Lung (tissue), 12 donors: ENCODE measurements around the gene ANAPC1. TPM values are rescaled to one million over a fixed set of nuclear protein-coding genes. Genes with fewer than 3 reads are reported as not detected.

Experiments used
- ATAC-seq: fragments of 200-7000 bp; cut with Tn5 transposase; one replicate; pipeline ENCODE4 v1.9.1; 2020; ENCODE audit warnings: moderate number of reproducible peaks; ENCODE audit not compliant: insufficient read depth, low FRiP score
- DNase-seq, 3 donors: peaks; one replicate each; pipeline ENCODE4 v3.0.0-alpha.2; 2013 to 2017
- H3K27ac ChIP-seq, 2 donors: one replicate each; pipeline ENCODE4 v1.5.1; 2013; ENCODE audit warnings: mild to moderate bottlenecking in 2 of 2, moderate library complexity in 2 of 2, control low read depth in 1 of 2, inconsistent platforms in 1 of 2, low read depth in 1 of 2, low read length in 1 of 2
- H3K27me3 ChIP-seq, 3 donors: one replicate each; pipeline ENCODE4 v1.5.1; 2013; ENCODE audit warnings: low read length in 2 of 3; ENCODE audit not compliant: control insufficient read depth in 3 of 3, insufficient read depth in 3 of 3
- H3K36me3 ChIP-seq, 4 donors: one replicate each; pipeline ENCODE4 v1.5.1; 2013; ENCODE audit warnings: low read length in 4 of 4, mild to moderate bottlenecking in 1 of 4, moderate library complexity in 1 of 4; ENCODE audit not compliant: control insufficient read depth in 4 of 4, insufficient read depth in 4 of 4
- H3K4me1 ChIP-seq, 5 donors: one replicate each; pipeline ENCODE4 v1.5.1; 2013; ENCODE audit warnings: low read length in 5 of 5, mild to moderate bottlenecking in 2 of 5, moderate library complexity in 1 of 5; ENCODE audit not compliant: control insufficient read depth in 5 of 5, insufficient read depth in 5 of 5
- H3K4me3 ChIP-seq: one replicate; pipeline ENCODE4 v1.5.1; 2013; ENCODE audit warnings: mild to moderate bottlenecking, control low read depth, moderate library complexity
- H3K9ac ChIP-seq, 2 donors: one replicate each; pipeline ENCODE4 v1.5.1; 2013; ENCODE audit warnings: low read length in 2 of 2, control low read depth in 1 of 2; ENCODE audit not compliant: insufficient read depth in 1 of 2
- H3K9me3 ChIP-seq, 4 donors: one replicate each; pipeline ENCODE4 v1.5.1; 2013; ENCODE audit warnings: low read length in 3 of 4, mild to moderate bottlenecking in 1 of 4, moderate library complexity in 1 of 4; ENCODE audit not compliant: control insufficient read depth in 4 of 4, insufficient read depth in 3 of 4
- CTCF ChIP-seq: IDR thresholded peaks from 2 replicates; pipeline ENCODE4 v1.5.1; 2012; ENCODE audit warnings: mild to moderate bottlenecking; ENCODE audit errors: control extremely low read depth, extremely low read depth
- WGBS, 2 donors: extraction: QIAGEN DNeasy Blood & Tissue Kit; methylation state at CpG; one replicate each; pipeline ENCODE4 v1.1.7; 2013; 5-methylcytosine and 5-hydroxymethylcytosine counted together
- polyA plus RNA-seq, 2 donors: library from polyadenylated mRNA; stranded (reverse); fragments of 200-250 nt; gene quantifications; one replicate each; pipeline ENCODE4 v1.2.1, GENCODE V29; 2013
- total RNA-seq, 2 donors: library from RNA; depleted of rRNA in 1 of 2; stranded (reverse); fragments of >200 nt in 1 of 2; gene quantifications; one replicate each; pipeline ENCODE4 v1.2.1, GENCODE V29; 2014 to 2021
- donor health status: control.
- donor health status: control.
- donor health status: Bipolar disorder and iron deficiency.
- donor health status: healthy.
- donor health status: DM: yes; HTN: yes; CAD: no.

The ANAPC1 gene
- total and polyA plus RNA-seq, 4 donors: 6.6 to 64.4 (median 22.7) TPM

GRCh38 chr2:111923276-111923804, 39.3 kb upstream of the ANAPC1 start:
- WGBS, 2 donors: 72 to 91% methylated on average over 4 of the region's 4 CpGs
- Histone ChIP-seq H3K4me1 (peaks cover 0 to 34% (median 13%) of the 10 kb centered on the region in 5 donors), H3K36me3 (peaks cover 0 to 2% (median 0%) of the 10 kb centered on the region in 4 donors), H3K9ac (no peak overlapping the region), H3K27me3 (no peaks in the 10 kb centered on the region), H3K27ac (no peak overlapping the region), H3K4me3 (no peak overlapping the region), H3K9me3 (no peaks in the 10 kb centered on the region)
- ATAC-seq (no peak), DNase-seq (peak; percentile 74 to 79 (median 77))
- no peak for TF ChIP-seq CTCF

- Histone ChIP-seq H3K4me1 (peaks cover 0 to 37% (median 13%) of the 10 kb centered on the region in 5 donors), H3K27ac (peak overlapping the region in 1 of 2 donors; percentile 87), H3K4me3 (no peak overlapping the region), H3K27me3 (no peaks in the 10 kb centered on the region), H3K36me3 (peaks cover 0 to 4% (median 0%) of the 10 kb centered on the region in 4 donors), H3K9me3 (no peaks in the 10 kb centered on the region), H3K9ac (peak overlapping the region in 1 of 2 donors; percentile 11)
- ATAC-seq: peak; percentile 91
- TF ChIP-seq CTCF: no peak
- DNase-seq: peak; percentile 59 to 73 (median 71)
- WGBS, 2 donors: 41 to 51% methylated on average over 8 of the region's 8 CpGs
Measured at GRCh38 chr2:111919794-111920608, 36.0 kb upstream of the ANAPC1 start.

- Histone ChIP-seq H3K36me3 (peaks cover 0 to 4% (median 0%) of the 10 kb centered on the region in 4 donors), H3K4me1 (peaks cover 0 to 37% (median 13%) of the 10 kb centered on the region in 5 donors), H3K9me3 (no peaks in the 10 kb centered on the region), H3K4me3 (no peak overlapping the region), H3K9ac (no peak overlapping the region), H3K27me3 (no peaks in the 10 kb centered on the region), H3K27ac (no peak overlapping the region)
- DNase-seq (no peak), ATAC-seq (no peak)
- TF ChIP-seq CTCF: no peak
- WGBS, 2 donors: 67 to 70% methylated on average over 2 of the region's 2 CpGs
Measured at GRCh38 chr2:111919365-111919764, 35.4 kb upstream of the ANAPC1 start.
